Heart left ventricle (tissue), 13 donors: ENCODE data around the gene TCF4.

Experiments used
- POLR2A ChIP-seq, 2 donors: fragments of 450-650 bp; IDR thresholded peaks; one replicate each; pipeline ENCODE4 v1.6.1; 2017; ENCODE audit warnings: antibody characterized with exemption in 2 of 2, mild to moderate bottlenecking in 2 of 2, moderate library complexity in 2 of 2
- TF ChIP-seq, protein P1 (sequence below), 12 donors: fragments of 200-600 bp; sonication (generic) in 4 of 12; IDR thresholded peaks; one replicate each; pipeline versions ENCODE4 v1.5.0 to v1.8.0; 2018 to 2022; ENCODE audit warnings: antibody characterized with exemption in 12 of 12, mild to moderate bottlenecking in 5 of 12
- donor health status: ischemic (EF 13 %, LVEDD 7.1; RV severe dilation, severe dysfunction).
- donor health status: DM: no; HTN: yes; CAD: no.
- donor health status: DM: no; HTN: no; CAD: no.
- donor health status: ischemic (EF 25% LVEDD 6.9; RV normal size, moderate dysfunction).
- donor health status: ischemic (EF 25% LVEDD 5.7; RV mildly dilated, moderate dysfunction).
- donor health status: ischemic (EF 35%, LVEDD 5.7; RV mildly dilated, moderate dysfunction).
- donor health status: nonischemic (EF 11% LVEDD 7.7; RV severe dilation, severe dysfunction).
- donor health status: DM: yes; HTN: yes; CAD: no.
- donor health status: PGD.
- donor health status: ischemic (EF 29% LVEDD 5.4; RV normal size, mild dysfunction).
- donor health status: nonischemic (EF 23%, LVEDD 6.1; RV moderate dilation, normal function).

DNA sequence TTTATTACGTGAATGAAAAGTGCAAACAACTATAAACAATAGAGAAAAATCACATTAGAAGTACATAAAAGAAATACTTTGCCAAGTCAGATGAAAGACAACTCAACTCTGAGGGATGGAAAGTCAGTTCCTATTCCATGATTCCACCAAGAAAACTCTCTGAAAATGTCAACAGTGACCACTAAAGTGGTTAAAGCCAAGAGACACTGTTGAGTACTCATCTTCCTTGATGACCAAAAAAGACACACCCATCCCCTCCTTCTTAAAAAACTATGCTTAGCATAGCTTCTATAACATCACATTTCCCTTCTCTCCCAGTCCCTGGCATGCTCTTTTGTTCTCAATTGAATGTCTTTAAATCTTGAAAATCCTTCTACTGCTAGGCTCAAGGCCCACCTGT is 160.0 kb downstream of the TCF4 start:
- TF ChIP-seq, protein P1, sequence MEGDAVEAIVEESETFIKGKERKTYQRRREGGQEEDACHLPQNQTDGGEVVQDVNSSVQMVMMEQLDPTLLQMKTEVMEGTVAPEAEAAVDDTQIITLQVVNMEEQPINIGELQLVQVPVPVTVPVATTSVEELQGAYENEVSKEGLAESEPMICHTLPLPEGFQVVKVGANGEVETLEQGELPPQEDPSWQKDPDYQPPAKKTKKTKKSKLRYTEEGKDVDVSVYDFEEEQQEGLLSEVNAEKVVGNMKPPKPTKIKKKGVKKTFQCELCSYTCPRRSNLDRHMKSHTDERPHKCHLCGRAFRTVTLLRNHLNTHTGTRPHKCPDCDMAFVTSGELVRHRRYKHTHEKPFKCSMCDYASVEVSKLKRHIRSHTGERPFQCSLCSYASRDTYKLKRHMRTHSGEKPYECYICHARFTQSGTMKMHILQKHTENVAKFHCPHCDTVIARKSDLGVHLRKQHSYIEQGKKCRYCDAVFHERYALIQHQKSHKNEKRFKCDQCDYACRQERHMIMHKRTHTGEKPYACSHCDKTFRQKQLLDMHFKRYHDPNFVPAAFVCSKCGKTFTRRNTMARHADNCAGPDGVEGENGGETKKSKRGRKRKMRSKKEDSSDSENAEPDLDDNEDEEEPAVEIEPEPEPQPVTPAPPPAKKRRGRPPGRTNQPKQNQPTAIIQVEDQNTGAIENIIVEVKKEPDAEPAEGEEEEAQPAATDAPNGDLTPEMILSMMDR (IDR thresholded peaks at IDR 0.05), result no peak
- no peak for TF ChIP-seq POLR2A (IDR thresholded peaks at IDR 0.05)
